ENCODE data around the gene RAB40A.
A peak's percentile ranks its signal among the peaks of the same experiment; 100 is the strongest.

Gene RAB40A

GRCh38 chrX:103519389-103519788, at the start of gene RAB40A:
Gene RAB40A, minus strand, starts transcription at chrX:103519489. Its CDS starts 18,733 bp downstream, at chrX:103500756.
- DNase-seq (ENCODE audit: low read depth) = no peak

GRCh38 chrX:103565752-103566151, 46.5 kb upstream of the RAB40A start:
- no peak for DNase-seq (ENCODE audit: low read depth)

GRCh38 chrX:103565197-103565596, 45.9 kb upstream of the RAB40A start:
- no peak for DNase-seq (ENCODE audit: low read depth)

GRCh38 chrX:103562801-103563200, 43.5 kb upstream of the RAB40A start:
- no peak for DNase-seq (ENCODE audit: low read depth)

- no peak for DNase-seq (ENCODE audit: low read depth)
Measured at GRCh38 chrX:103560256-103560655, 41.0 kb upstream of the RAB40A start.

- no peak for DNase-seq (ENCODE audit: low read depth)
Measured at GRCh38 chrX:103556963-103557612, 37.8 kb upstream of the RAB40A start.

- DNase-seq (ENCODE audit: low read depth) = peak; percentile 23
Measured at GRCh38 chrX:103554687-103555424, 35.6 kb upstream of the RAB40A start.

- no peak for DNase-seq (ENCODE audit: low read depth)
Measured at GRCh38 chrX:103552236-103552635, 32.9 kb upstream of the RAB40A start.

- no peak for DNase-seq (ENCODE audit: low read depth)
Measured at GRCh38 chrX:103550415-103551051, 31.2 kb upstream of the RAB40A start.

GRCh38 chrX:103549916-103550315, 30.6 kb upstream of the RAB40A start:
- no peak for DNase-seq (ENCODE audit: low read depth)

- DNase-seq (ENCODE audit: low read depth) = no peak
Measured at GRCh38 chrX:103540145-103540544, 20.9 kb upstream of the RAB40A start.

- no peak for DNase-seq (ENCODE audit: low read depth)
Measured at GRCh38 chrX:103539695-103540094, 20.4 kb upstream of the RAB40A start.

GRCh38 chrX:103538728-103539127, 19.4 kb upstream of the RAB40A start:
- no peak for DNase-seq (ENCODE audit: low read depth)

- no peak for DNase-seq (ENCODE audit: low read depth)
Measured at GRCh38 chrX:103537871-103538387, 18.6 kb upstream of the RAB40A start.

- no peak for DNase-seq (ENCODE audit: low read depth)
Measured at GRCh38 chrX:103536732-103537131, 17.4 kb upstream of the RAB40A start.

GRCh38 chrX:103536071-103536470, 16.8 kb upstream of the RAB40A start:
- DNase-seq (ENCODE audit: low read depth) = no peak

GRCh38 chrX:103535206-103535605, 15.9 kb upstream of the RAB40A start:
- DNase-seq (ENCODE audit: low read depth) = no peak

- DNase-seq (ENCODE audit: low read depth) = peak; percentile 53
Measured at GRCh38 chrX:103533511-103534216, 14.4 kb upstream of the RAB40A start.

- no peak for DNase-seq (ENCODE audit: low read depth)
Measured at GRCh38 chrX:103531002-103531401, 11.7 kb upstream of the RAB40A start.

GRCh38 chrX:103530545-103530944, 11.3 kb upstream of the RAB40A start:
- no peak for DNase-seq (ENCODE audit: low read depth)

GRCh38 chrX:103529550-103529949, 10.3 kb upstream of the RAB40A start:
- DNase-seq (ENCODE audit: low read depth) = no peak

- DNase-seq (ENCODE audit: low read depth) = no peak
Measured at GRCh38 chrX:103524747-103525146, 5.5 kb upstream of the RAB40A start.
